Measurements from ENCODE around the gene SIGMAR1.
A peak's percentile ranks its signal among the peaks of the same experiment; 100 is the strongest.

Gene SIGMAR1

GRCh38 chr9:34600908-34601307 is 36.7 kb downstream of the SIGMAR1 start:
- DNase-seq: no peak

GRCh38 chr9:34599546-34599945 is 38.0 kb downstream of the SIGMAR1 start:
- DNase-seq: no peak

- no peak for DNase-seq
These were observed 43.4 kb downstream of the SIGMAR1 start for GRCh38 chr9:34594177-34594576.

- DNase-seq: peak; percentile 63
These were observed 44.5 kb downstream of the SIGMAR1 start for GRCh38 chr9:34592895-34593601.

GRCh38 chr9:34591917-34592866 is 45.4 kb downstream of the SIGMAR1 start:
- no peak for DNase-seq

- peak; percentile 84 for DNase-seq
These were observed 46.2 kb downstream of the SIGMAR1 start for GRCh38 chr9:34591248-34591916.

GRCh38 chr9:34590381-34591247 is 47.0 kb downstream of the SIGMAR1 start:
- DNase-seq: peak; percentile 18

GRCh38 chr9:34589636-34590380 is 47.8 kb downstream of the SIGMAR1 start, which contains the start of gene CNTFR:
Gene CNTFR (minus strand): TSS chr9:34589724. CDS start chr9:34568981, 20,743 bp downstream.
- DNase-seq: peak; percentile 46

- peak; percentile 18 for DNase-seq
These were observed 48.6 kb downstream of the SIGMAR1 start for GRCh38 chr9:34588671-34589635.

- DNase-seq: no peak
These were observed 50.3 kb downstream of the SIGMAR1 start for GRCh38 chr9:34587271-34587670.

GRCh38 chr9:34585946-34586669 is 51.5 kb downstream of the SIGMAR1 start:
- no peak for DNase-seq

GRCh38 chr9:34584970-34585369 is 52.6 kb downstream of the SIGMAR1 start:
- DNase-seq: no peak
